ENCODE measurements around the gene LRBA.
A peak's percentile ranks its signal among the peaks of the same experiment; 100 is the strongest.

Gene LRBA

DNA sequence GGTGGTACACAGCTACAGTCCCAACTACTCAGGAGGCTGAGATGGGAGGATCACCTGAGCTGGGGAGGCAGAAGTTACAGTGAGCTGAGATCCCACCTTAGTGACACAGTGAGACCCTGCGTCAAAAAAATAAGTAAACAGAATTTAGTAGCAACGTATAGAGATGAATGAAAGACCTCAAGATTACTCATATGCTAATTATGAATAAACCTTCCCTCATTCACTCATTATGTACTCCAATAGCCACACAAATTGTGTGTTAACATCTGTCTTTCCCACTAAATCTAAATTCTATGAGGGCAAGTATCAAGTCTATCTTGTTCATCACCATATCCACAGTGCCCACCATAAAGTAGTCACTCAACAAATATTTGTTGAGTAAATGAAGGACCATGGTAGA, 111.5 kb downstream of the LRBA start:
- TF ChIP-seq, protein P1, sequence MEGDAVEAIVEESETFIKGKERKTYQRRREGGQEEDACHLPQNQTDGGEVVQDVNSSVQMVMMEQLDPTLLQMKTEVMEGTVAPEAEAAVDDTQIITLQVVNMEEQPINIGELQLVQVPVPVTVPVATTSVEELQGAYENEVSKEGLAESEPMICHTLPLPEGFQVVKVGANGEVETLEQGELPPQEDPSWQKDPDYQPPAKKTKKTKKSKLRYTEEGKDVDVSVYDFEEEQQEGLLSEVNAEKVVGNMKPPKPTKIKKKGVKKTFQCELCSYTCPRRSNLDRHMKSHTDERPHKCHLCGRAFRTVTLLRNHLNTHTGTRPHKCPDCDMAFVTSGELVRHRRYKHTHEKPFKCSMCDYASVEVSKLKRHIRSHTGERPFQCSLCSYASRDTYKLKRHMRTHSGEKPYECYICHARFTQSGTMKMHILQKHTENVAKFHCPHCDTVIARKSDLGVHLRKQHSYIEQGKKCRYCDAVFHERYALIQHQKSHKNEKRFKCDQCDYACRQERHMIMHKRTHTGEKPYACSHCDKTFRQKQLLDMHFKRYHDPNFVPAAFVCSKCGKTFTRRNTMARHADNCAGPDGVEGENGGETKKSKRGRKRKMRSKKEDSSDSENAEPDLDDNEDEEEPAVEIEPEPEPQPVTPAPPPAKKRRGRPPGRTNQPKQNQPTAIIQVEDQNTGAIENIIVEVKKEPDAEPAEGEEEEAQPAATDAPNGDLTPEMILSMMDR (conservative IDR thresholded peaks at IDR 0.05; ENCODE audit: low read length) = no peak
- no peak for DNase-seq (ENCODE audit: low read depth)
- H3K4me3 ChIP-seq (ENCODE audit: low read length) = no peak overlapping the region

DNA sequence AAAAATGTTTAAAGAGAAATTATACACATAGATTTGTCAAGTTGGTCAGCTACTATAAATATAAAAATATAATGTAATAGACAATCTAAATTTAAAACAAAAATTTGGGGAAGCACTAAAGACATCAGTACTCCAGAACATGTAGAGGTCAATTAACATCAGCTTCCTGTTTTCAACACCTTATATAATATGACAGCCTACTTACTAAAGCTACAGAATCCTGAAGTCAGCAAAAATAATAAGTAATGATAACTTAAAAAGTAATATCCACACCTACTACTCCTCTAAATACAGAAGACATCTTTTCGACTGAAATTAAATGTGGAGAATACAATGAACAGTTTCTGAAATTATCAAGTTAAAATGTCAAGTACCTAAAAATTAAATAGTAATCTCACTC, 118.6 kb downstream of the LRBA start:
- TF ChIP-seq, protein P1 (conservative IDR thresholded peaks at IDR 0.05; ENCODE audit: low read length) = no peak
- no peak overlapping the region for H3K4me3 ChIP-seq (ENCODE audit: low read length)
- no peak for DNase-seq (ENCODE audit: low read depth)

DNA sequence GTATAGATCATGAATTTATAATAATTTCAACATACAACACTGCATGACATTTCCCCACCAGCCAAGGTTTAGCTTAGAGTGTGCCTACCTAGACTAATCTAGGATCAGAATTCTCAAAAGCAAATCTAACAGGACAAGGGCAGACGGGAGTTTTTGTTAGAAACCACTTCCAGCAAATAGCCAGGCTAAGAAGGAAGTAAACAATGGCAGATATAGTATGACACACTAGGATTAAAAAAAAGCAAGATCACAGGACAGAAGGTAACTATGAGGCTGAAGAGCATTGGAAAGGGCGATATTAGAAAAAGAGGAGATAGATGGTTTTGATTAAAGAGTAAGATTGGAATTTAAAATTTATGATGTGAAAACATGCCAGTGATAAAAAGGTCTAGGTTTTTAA, 124.8 kb downstream of the LRBA start:
- TF ChIP-seq, protein P1 (conservative IDR thresholded peaks at IDR 0.05; ENCODE audit: low read length) = no peak
- no peak overlapping the region for H3K4me3 ChIP-seq (ENCODE audit: low read length)
- DNase-seq (ENCODE audit: low read depth) = no peak

DNA sequence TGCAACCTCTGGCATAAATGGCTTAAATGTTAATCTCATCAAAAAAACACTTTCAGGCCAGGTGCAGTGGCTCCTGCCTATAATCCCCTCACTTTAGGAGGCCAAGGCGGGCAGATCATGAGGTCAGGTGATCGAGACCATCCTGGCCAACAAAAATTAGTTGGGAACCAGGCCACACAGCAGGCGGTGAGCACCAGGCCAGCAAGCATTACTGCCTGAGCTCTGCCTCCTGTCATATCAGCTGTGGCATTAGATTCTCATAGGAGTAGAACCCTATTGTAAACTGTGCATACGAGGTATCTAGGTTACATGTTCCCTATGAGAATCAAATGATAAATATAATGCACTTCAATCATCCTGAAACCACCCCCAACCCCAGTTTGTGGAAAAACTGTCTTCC, 125.8 kb downstream of the LRBA start:
- DNase-seq (ENCODE audit: low read depth) = no peak
- no peak overlapping the region for H3K4me3 ChIP-seq (ENCODE audit: low read length)
- TF ChIP-seq, protein P1 (conservative IDR thresholded peaks at IDR 0.05; ENCODE audit: low read length) = no peak

DNA sequence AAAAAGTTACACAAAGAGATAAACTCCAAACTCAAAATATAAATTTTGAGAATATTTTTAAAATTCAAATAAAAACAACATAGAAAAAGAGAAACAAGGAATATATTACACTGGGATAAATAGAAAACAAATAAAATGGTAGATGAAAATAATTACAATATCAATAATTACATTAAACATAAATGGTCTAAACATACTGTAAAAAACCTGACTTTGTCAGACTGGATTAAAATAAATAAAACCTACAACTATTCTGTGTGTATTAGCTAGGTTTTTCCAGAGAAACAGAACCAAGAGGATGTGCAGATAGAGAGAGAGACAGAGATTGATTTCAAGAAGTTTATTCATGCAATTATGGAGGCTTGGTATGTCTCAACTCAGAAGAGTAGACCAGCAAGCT, 126.5 kb downstream of the LRBA start:
- TF ChIP-seq, protein P1 (conservative IDR thresholded peaks at IDR 0.05; ENCODE audit: low read length) = no peak
- no peak overlapping the region for H3K4me3 ChIP-seq (ENCODE audit: low read length)
- no peak for DNase-seq (ENCODE audit: low read depth)

DNA sequence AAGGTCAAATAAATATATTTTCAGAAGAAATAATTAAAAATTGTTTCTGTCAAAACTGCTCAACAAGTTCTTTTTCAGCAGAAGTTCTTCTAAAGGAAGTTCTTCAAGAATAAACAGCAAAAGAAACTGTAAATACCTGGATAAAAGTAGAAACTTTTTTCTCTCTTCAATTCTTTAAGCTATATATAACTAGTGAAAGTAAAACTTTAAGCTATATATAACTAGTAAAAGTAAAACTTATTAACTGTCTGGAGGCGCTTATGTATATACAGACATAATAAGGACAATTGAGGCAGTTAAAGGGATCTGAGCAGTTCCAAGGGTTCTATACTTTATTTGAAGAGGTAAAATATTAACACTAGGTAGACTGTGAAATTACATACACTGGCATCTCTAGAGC, 126.9 kb downstream of the LRBA start:
- H3K4me3 ChIP-seq (ENCODE audit: low read length) = no peak overlapping the region
- TF ChIP-seq, protein P1 (conservative IDR thresholded peaks at IDR 0.05; ENCODE audit: low read length) = no peak
- no peak for DNase-seq (ENCODE audit: low read depth)

DNA sequence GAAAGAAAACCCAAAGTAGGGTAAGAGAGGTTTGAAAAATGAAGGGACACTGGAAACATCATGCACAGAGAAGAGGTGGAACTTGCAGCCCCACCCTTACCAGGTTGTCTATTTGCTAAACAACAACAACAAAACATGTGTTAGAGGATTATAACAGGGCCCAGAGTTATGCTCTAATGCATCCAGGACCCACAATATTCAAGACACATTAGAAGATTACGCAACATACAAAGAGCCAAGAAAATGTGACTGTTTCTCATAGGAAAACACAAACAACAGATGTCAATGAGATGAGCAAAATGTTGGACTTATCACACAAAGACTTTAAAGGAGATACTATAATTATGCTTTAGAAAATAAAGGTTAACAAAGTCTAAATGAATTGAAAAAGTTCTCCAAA, 128.5 kb downstream of the LRBA start:
- no peak overlapping the region for H3K4me3 ChIP-seq (ENCODE audit: low read length)
- TF ChIP-seq, protein P1 (conservative IDR thresholded peaks at IDR 0.05; ENCODE audit: low read length) = no peak

More for the DNA sequence above, 128.5 kb downstream of the LRBA start:
- peak; percentile 50 for DNase-seq (ENCODE audit: low read depth)
